GM10248 (cell line): ENCODE measurements around the gene SLC29A3.
"Not testable (repeated sequence)": the region's sequence is repeated elsewhere in the genome, so short reads cannot be mapped to it uniquely, and the experiment has no call there.

Experiments
- CTCF ChIA-PET: fragments of 300-600 bp; sonication (Branson Sonifier 250); formaldehyde crosslinking; extraction: SDS; loops from one replicate; lab custom pipeline; 2021; ENCODE audit warnings: antibody characterized with exemption; lab: Yijun Ruan, JAX
- POLR2A ChIA-PET: fragments of 350-650 bp; sonication (Branson Sonifier 250); formaldehyde crosslinking; extraction: SDS; loops from one replicate; lab custom pipeline; 2020; ENCODE audit warnings: antibody characterized with exemption; lab: Yijun Ruan, JAX
- DNase-seq: peaks from one replicate; pipeline ENCODE4 v3.0.0; 2012; ENCODE audit errors: extremely low spot score
- CTCF ChIP-seq: IDR thresholded peaks from 2 replicates; pipeline ENCODE4 v1.5.1; 2012; ENCODE audit warnings: mild to moderate bottlenecking, low read depth; ENCODE audit errors: extremely low read depth, missing control alignments, control extremely low read depth

Gene SLC29A3

GRCh38 chr10:71293446-71294084, 25.5 kb upstream of the SLC29A3 start:
- CTCF ChIA-PET: interaction anchor here (0.8 to 1.5 kb wide), 3 partner anchors 9 to 603 kb away, joined by 3 to 5 read pairs (median 4); no protein-coding TSS in a partner anchor

GRCh38 chr10:71294091-71294561, 24.9 kb upstream of the SLC29A3 start:
- no peak for TF ChIP-seq CTCF
- ChIA-PET CTCF (interaction anchor here (1.2 to 1.5 kb wide), 2 partner anchors 9 to 10 kb away, joined by 4 read pairs; no protein-coding TSS in a partner anchor), POLR2A (no interaction called here)
- DNase-seq: no peak

More at GRCh38 chr10:71293446-71294084, 25.5 kb upstream of the SLC29A3 start:
- POLR2A ChIA-PET: no interaction called here
- TF ChIP-seq CTCF: no peak
- no peak for DNase-seq

- CTCF ChIA-PET: interaction anchor here (1.2 to 1.5 kb wide), 3 partner anchors 9 to 12 kb away, joined by 3 to 4 read pairs (median 4); no protein-coding TSS in a partner anchor
- TF ChIP-seq CTCF: no peak
- no peak for DNase-seq
- POLR2A ChIA-PET: no interaction called here
These were observed 24.2 kb upstream of the SLC29A3 start for GRCh38 chr10:71294856-71295255.

GRCh38 chr10:71295641-71296040, 23.4 kb upstream of the SLC29A3 start:
- TF ChIP-seq CTCF: no peak
- no peak for DNase-seq
- CTCF ChIA-PET: interaction anchor here (0.7 to 1.6 kb wide), 5 partner anchors 11 to 275 kb away, joined by 3 to 5 read pairs (median 3); no protein-coding TSS in a partner anchor
- POLR2A ChIA-PET: no interaction called here

GRCh38 chr10:71296086-71296485, 23.0 kb upstream of the SLC29A3 start:
- ChIA-PET CTCF (interaction anchor here (0.7 to 1.6 kb wide), 4 partner anchors 11 to 274 kb away, joined by 3 to 5 read pairs (median 3); no protein-coding TSS in a partner anchor), POLR2A (no interaction called here)
- DNase-seq: no peak
- no peak for TF ChIP-seq CTCF

- DNase-seq, POLR2A ChIA-PET: not testable (repeated sequence)
- CTCF ChIA-PET: interaction anchor here (1.6 kb wide), 1 partner anchor 273 kb away, joined by 5 read pairs; no protein-coding TSS in a partner anchor
These were observed 22.2 kb upstream of the SLC29A3 start for GRCh38 chr10:71296811-71297210.

GRCh38 chr10:71297343-71297742, 21.7 kb upstream of the SLC29A3 start:
- ChIA-PET POLR2A (no interaction called here), CTCF (no interaction called here)
- no peak for DNase-seq
- no peak for TF ChIP-seq CTCF
